A549 treated with ZK216348 at 1 μM for 4 hours (cell line): Measurements from ENCODE around the gene AGRP. TPM values are rescaled to one million over a fixed set of nuclear protein-coding genes. Genes with fewer than 3 reads are reported as not detected.

Experiments used
- total RNA-seq: library from RNA; stranded (reverse); fragments of 200-300 nt; extraction: Qiagen RNA extraction; gene quantifications from 5 replicates; pipeline ENCODE4 v1.2.3, GENCODE V29; 2022; ENCODE audit warnings: low read depth

Gene AGRP
- not detected in 5 replicates for total RNA-seq

GRCh38 chr16:67483150-67483549 is at the start of gene AGRP:
TSS of gene AGRP (minus strand) at chr16:67483547. CDS start at chr16:67483398, 149 bp downstream.

GRCh38 chr16:67528222-67528869 is 45.0 kb upstream of the AGRP start, which contains the start of gene RIPOR1:
TSS of gene RIPOR1 (plus strand) at chr16:67528829. CDS start at chr16:67538447, 9,618 bp downstream.

GRCh38 chr16:67480833-67481560 is 2.4 kb downstream of the AGRP start, which contains the start of gene ATP6V0D1:
TSS of gene ATP6V0D1 (minus strand) at chr16:67481157. CDS start at chr16:67481086, 71 bp downstream.

Other genes with a start within 250 kb of the AGRP start
- 34.5 to 67.0 TPM (median 52.3 TPM) in 5 replicates for gene FHOD1, start 236.1 kb downstream of the AGRP start, total RNA-seq
- 1.0 to 2.1 TPM (median 1.6 TPM) in 5 replicates for gene SLC9A5, start 234.6 kb downstream of the AGRP start, total RNA-seq
- gene PLEKHG4, start 204.0 kb downstream of the AGRP start, total RNA-seq = 11.2 to 17.2 TPM (median 15.7 TPM) in 5 replicates
- 0.06 to 0.45 TPM in 2 of 5 replicates, not detected in the others for gene KCTD19, start 156.8 kb downstream of the AGRP start, total RNA-seq
- 0.21 to 0.41 TPM in 2 of 5 replicates, not detected in the others for gene LRRC36, start 156.7 kb downstream of the AGRP start, total RNA-seq
- gene TPPP3, start 90.0 kb downstream of the AGRP start, total RNA-seq = 7.5 to 12.4 TPM (median 12.3 TPM) in 5 replicates
- gene ZDHHC1, start 67.1 kb downstream of the AGRP start, total RNA-seq = 3.7 to 7.1 TPM (median 5.9 TPM) in 5 replicates
- gene HSD11B2, start 52.4 kb downstream of the AGRP start, total RNA-seq = 1.4 to 1.7 TPM (median 1.6 TPM) in 5 replicates
- gene ATP6V0D1, start 2.4 kb downstream of the AGRP start, total RNA-seq = 97.6 to 117 TPM (median 109 TPM) in 5 replicates
- 28.9 to 50.3 TPM (median 43.1 TPM) in 5 replicates for gene RIPOR1, start 45.3 kb upstream of the AGRP start, total RNA-seq
- 34.2 to 38.7 TPM (median 36.1 TPM) in 5 replicates for gene CTCF, start 79.0 kb upstream of the AGRP start, total RNA-seq
- 1.1 to 2.4 TPM (median 2.3 TPM) in 5 replicates for gene CARMIL2, start 161.6 kb upstream of the AGRP start, total RNA-seq
- gene ACD, start 176.7 kb upstream of the AGRP start, total RNA-seq = 25.0 to 37.0 TPM (median 35.2 TPM) in 5 replicates
- gene PARD6A, start 177.4 kb upstream of the AGRP start, total RNA-seq = 1.2 to 2.6 TPM (median 1.8 TPM) in 5 replicates
- 5.7 to 12.5 TPM (median 9.6 TPM) in 5 replicates for gene ENKD1, start 183.2 kb upstream of the AGRP start, total RNA-seq
- gene C16orf86, start 183.3 kb upstream of the AGRP start, total RNA-seq = 0.45 TPM in 1 of 5 replicates, not detected in the others
- gene GFOD2, start 235.8 kb upstream of the AGRP start, total RNA-seq = 14.0 to 18.3 TPM (median 17.5 TPM) in 5 replicates